ENCODE measurements around the gene PRDM12. TPM values are rescaled to one million over a fixed set of nuclear protein-coding genes. Genes with fewer than 3 reads are reported as not detected.

Gene PRDM12
- total RNA-seq, 1 donor from 2014 or later, result not detected

GRCh38 chr9:130670644-130671043, 6.2 kb downstream of the PRDM12 start:
- no peak overlapping the region for H3K27ac ChIP-seq (ENCODE audit: low read depth, low read length)
- no peaks in the 10 kb centered on the region for H3K9me3 ChIP-seq (ENCODE audit: control insufficient read depth in 3 of 3, low read length in 3 of 3)
- H3K4me1 ChIP-seq (ENCODE audit: control insufficient read depth in 3 of 3, insufficient read depth in 3 of 3, low read length in 3 of 3), result peaks cover 0 to 4% (median under 1%) of the 10 kb centered on the region in 3 donors
- H3K9ac ChIP-seq (ENCODE audit: low read depth in 1 of 3, low read length in 3 of 3), result no peak overlapping the region
- peaks cover 27 to 31% (median 31%) of the 10 kb centered on the region in 3 donors for H3K27me3 ChIP-seq (ENCODE audit: control insufficient read depth in 3 of 3, insufficient read depth in 3 of 3, low read length in 3 of 3)
- H3K4me3 ChIP-seq (ENCODE audit: low read length in 3 of 3), result no peak overlapping the region
- no peaks in the 10 kb centered on the region for H3K36me3 ChIP-seq (ENCODE audit: control insufficient read depth in 3 of 3, insufficient read depth in 3 of 3, low read length in 3 of 3)

- no peak overlapping the region for H3K9ac ChIP-seq (ENCODE audit: low read depth in 1 of 3, low read length in 3 of 3)
- H3K4me3 ChIP-seq (ENCODE audit: low read length in 3 of 3), result no peak overlapping the region
- no peaks in the 10 kb centered on the region for H3K4me1 ChIP-seq (ENCODE audit: control insufficient read depth in 3 of 3, insufficient read depth in 3 of 3, low read length in 3 of 3)
- H3K27me3 ChIP-seq (ENCODE audit: control insufficient read depth in 3 of 3, insufficient read depth in 3 of 3, low read length in 3 of 3), result peaks cover 9 to 13% (median 13%) of the 10 kb centered on the region in 3 donors
- H3K9me3 ChIP-seq (ENCODE audit: control insufficient read depth in 3 of 3, low read length in 3 of 3), result no peaks in the 10 kb centered on the region
- H3K27ac ChIP-seq (ENCODE audit: low read depth, low read length), result no peak overlapping the region
- H3K36me3 ChIP-seq (ENCODE audit: control insufficient read depth in 3 of 3, insufficient read depth in 3 of 3, low read length in 3 of 3), result no peaks in the 10 kb centered on the region
Observed at GRCh38 chr9:130672466-130672865, 8.1 kb downstream of the PRDM12 start.

GRCh38 chr9:130672933-130673615, 8.7 kb downstream of the PRDM12 start:
- Histone ChIP-seq H3K4me3 (ENCODE audit: low read length in 3 of 3) (no peak overlapping the region), H3K9me3 (ENCODE audit: control insufficient read depth in 3 of 3, low read length in 3 of 3) (no peaks in the 10 kb centered on the region), H3K4me1 (ENCODE audit: control insufficient read depth in 3 of 3, insufficient read depth in 3 of 3, low read length in 3 of 3) (no peaks in the 10 kb centered on the region), H3K9ac (ENCODE audit: low read depth in 1 of 3, low read length in 3 of 3) (no peak overlapping the region), H3K36me3 (ENCODE audit: control insufficient read depth in 3 of 3, insufficient read depth in 3 of 3, low read length in 3 of 3) (no peaks in the 10 kb centered on the region), H3K27me3 (ENCODE audit: control insufficient read depth in 3 of 3, insufficient read depth in 3 of 3, low read length in 3 of 3) (peaks cover 3 to 7% (median 7%) of the 10 kb centered on the region in 3 donors), H3K27ac (ENCODE audit: low read depth, low read length) (no peak overlapping the region)

GRCh38 chr9:130675396-130675795, 11.0 kb downstream of the PRDM12 start:
- H3K4me1 ChIP-seq (ENCODE audit: control insufficient read depth in 3 of 3, insufficient read depth in 3 of 3, low read length in 3 of 3), result no peaks in the 10 kb centered on the region
- H3K4me3 ChIP-seq (ENCODE audit: low read length in 3 of 3), result no peak overlapping the region

GRCh38 chr9:130677252-130677651, 12.9 kb downstream of the PRDM12 start:
- Histone ChIP-seq H3K9ac (ENCODE audit: low read depth in 1 of 3, low read length in 3 of 3) (no peak overlapping the region), H3K9me3 (ENCODE audit: control insufficient read depth in 3 of 3, low read length in 3 of 3) (no peaks in the 10 kb centered on the region), H3K4me3 (ENCODE audit: low read length in 3 of 3) (no peak overlapping the region), H3K36me3 (ENCODE audit: control insufficient read depth in 3 of 3, insufficient read depth in 3 of 3, low read length in 3 of 3) (no peaks in the 10 kb centered on the region), H3K4me1 (ENCODE audit: control insufficient read depth in 3 of 3, insufficient read depth in 3 of 3, low read length in 3 of 3) (peaks cover 5 to 11% (median 10%) of the 10 kb centered on the region in 3 donors), H3K27ac (ENCODE audit: low read depth, low read length) (no peak overlapping the region), H3K27me3 (ENCODE audit: control insufficient read depth in 3 of 3, insufficient read depth in 3 of 3, low read length in 3 of 3) (peaks cover 0 to 7% (median 4%) of the 10 kb centered on the region in 3 donors)

More at GRCh38 chr9:130675396-130675795, 11.0 kb downstream of the PRDM12 start:
- Histone ChIP-seq H3K27me3 (ENCODE audit: control insufficient read depth in 3 of 3, insufficient read depth in 3 of 3, low read length in 3 of 3) (no peaks in the 10 kb centered on the region), H3K9ac (ENCODE audit: low read depth in 1 of 3, low read length in 3 of 3) (no peak overlapping the region), H3K9me3 (ENCODE audit: control insufficient read depth in 3 of 3, low read length in 3 of 3) (no peaks in the 10 kb centered on the region), H3K36me3 (ENCODE audit: control insufficient read depth in 3 of 3, insufficient read depth in 3 of 3, low read length in 3 of 3) (no peaks in the 10 kb centered on the region), H3K27ac (ENCODE audit: low read depth, low read length) (no peak overlapping the region)

GRCh38 chr9:130680836-130681768, 16.7 kb downstream of the PRDM12 start:
- peak overlapping the region; percentile 10 to 76 (median 70) for H3K4me3 ChIP-seq (ENCODE audit: low read length in 3 of 3)
- peak overlapping the region in 1 of 3 donors; percentile 64 for H3K9ac ChIP-seq (ENCODE audit: low read depth in 1 of 3, low read length in 3 of 3)
- peaks cover 0 to 13% (median 4%) of the 10 kb centered on the region in 3 donors for H3K27me3 ChIP-seq (ENCODE audit: control insufficient read depth in 3 of 3, insufficient read depth in 3 of 3, low read length in 3 of 3)
- peaks cover 8 to 13% (median 12%) of the 10 kb centered on the region in 3 donors for H3K4me1 ChIP-seq (ENCODE audit: control insufficient read depth in 3 of 3, insufficient read depth in 3 of 3, low read length in 3 of 3)
- H3K27ac ChIP-seq (ENCODE audit: low read depth, low read length), result no peak overlapping the region
- H3K9me3 ChIP-seq (ENCODE audit: control insufficient read depth in 3 of 3, low read length in 3 of 3), result peaks cover 0 to 6% (median 0%) of the 10 kb centered on the region in 3 donors
- H3K36me3 ChIP-seq (ENCODE audit: control insufficient read depth in 3 of 3, insufficient read depth in 3 of 3, low read length in 3 of 3), result no peaks in the 10 kb centered on the region

GRCh38 chr9:130681769-130682420, 17.5 kb downstream of the PRDM12 start:
- Histone ChIP-seq H3K9me3 (ENCODE audit: control insufficient read depth in 3 of 3, low read length in 3 of 3) (peaks cover 0 to 6% (median 0%) of the 10 kb centered on the region in 3 donors), H3K27me3 (ENCODE audit: control insufficient read depth in 3 of 3, insufficient read depth in 3 of 3, low read length in 3 of 3) (peaks cover 0 to 13% (median 4%) of the 10 kb centered on the region in 3 donors), H3K36me3 (ENCODE audit: control insufficient read depth in 3 of 3, insufficient read depth in 3 of 3, low read length in 3 of 3) (no peaks in the 10 kb centered on the region), H3K4me1 (ENCODE audit: control insufficient read depth in 3 of 3, insufficient read depth in 3 of 3, low read length in 3 of 3) (peaks cover 8 to 13% (median 12%) of the 10 kb centered on the region in 3 donors), H3K4me3 (ENCODE audit: low read length in 3 of 3) (peak overlapping the region; percentile 59 to 68 (median 63)), H3K9ac (ENCODE audit: low read depth in 1 of 3, low read length in 3 of 3) (peak overlapping the region; percentile 20 to 64 (median 53)), H3K27ac (ENCODE audit: low read depth, low read length) (no peak overlapping the region)

GRCh38 chr9:130682421-130683121, 18.2 kb downstream of the PRDM12 start:
- peak overlapping the region in 1 of 3 donors; percentile 53 for H3K9ac ChIP-seq (ENCODE audit: low read depth in 1 of 3, low read length in 3 of 3)

GRCh38 chr9:130685104-130685503, 20.7 kb downstream of the PRDM12 start:
- H3K27ac ChIP-seq (ENCODE audit: low read depth, low read length), result no peak overlapping the region
- H3K36me3 ChIP-seq (ENCODE audit: control insufficient read depth in 3 of 3, insufficient read depth in 3 of 3, low read length in 3 of 3), result no peaks in the 10 kb centered on the region

More at GRCh38 chr9:130682421-130683121, 18.2 kb downstream of the PRDM12 start:
- H3K4me1 ChIP-seq (ENCODE audit: control insufficient read depth in 3 of 3, insufficient read depth in 3 of 3, low read length in 3 of 3), result peaks cover 8 to 13% (median 12%) of the 10 kb centered on the region in 3 donors
- H3K27ac ChIP-seq (ENCODE audit: low read depth, low read length), result no peak overlapping the region
- no peaks in the 10 kb centered on the region for H3K36me3 ChIP-seq (ENCODE audit: control insufficient read depth in 3 of 3, insufficient read depth in 3 of 3, low read length in 3 of 3)
- H3K27me3 ChIP-seq (ENCODE audit: control insufficient read depth in 3 of 3, insufficient read depth in 3 of 3, low read length in 3 of 3), result peaks cover 0 to 13% (median 4%) of the 10 kb centered on the region in 3 donors
- peaks cover 0 to 6% (median 0%) of the 10 kb centered on the region in 3 donors for H3K9me3 ChIP-seq (ENCODE audit: control insufficient read depth in 3 of 3, low read length in 3 of 3)
- H3K4me3 ChIP-seq (ENCODE audit: low read length in 3 of 3), result peak overlapping the region; percentile 59 to 68 (median 63)

More at GRCh38 chr9:130685104-130685503, 20.7 kb downstream of the PRDM12 start:
- H3K4me1 ChIP-seq (ENCODE audit: control insufficient read depth in 3 of 3, insufficient read depth in 3 of 3, low read length in 3 of 3), result peaks cover 8 to 14% (median 13%) of the 10 kb centered on the region in 3 donors
- peaks cover 0 to 6% (median 0%) of the 10 kb centered on the region in 3 donors for H3K9me3 ChIP-seq (ENCODE audit: control insufficient read depth in 3 of 3, low read length in 3 of 3)
- no peak overlapping the region for H3K9ac ChIP-seq (ENCODE audit: low read depth in 1 of 3, low read length in 3 of 3)
- no peak overlapping the region for H3K4me3 ChIP-seq (ENCODE audit: low read length in 3 of 3)
- H3K27me3 ChIP-seq (ENCODE audit: control insufficient read depth in 3 of 3, insufficient read depth in 3 of 3, low read length in 3 of 3), result peaks cover 0 to 13% (median 4%) of the 10 kb centered on the region in 3 donors
